Stomach (tissue), 9 donors: Measurements from ENCODE around the gene UQCRQ. TPM values are rescaled to one million over a fixed set of nuclear protein-coding genes. Genes with fewer than 3 reads are reported as not detected.
"Not testable (repeated sequence)": the region's sequence is repeated elsewhere in the genome, so short reads cannot be mapped to it uniquely, and the experiment has no call there.

Experiments used
- DNase-seq, 2 donors: peaks; one replicate each; pipeline versions ENCODE4 v3.0.0 to v3.0.0-alpha.2; 2013 to 2019
- H3K27ac ChIP-seq, 5 donors: fragments of 200-600 bp in 4 of 5; sonication (generic) in 4 of 5; one replicate each; pipeline ENCODE4 v1.5.1; 2013 to 2019; ENCODE audit warnings: mild to moderate bottlenecking in 1 of 5, moderate library complexity in 1 of 5
- H3K27me3 ChIP-seq, 3 donors: fragments of 200-600 bp; sonication (generic); one replicate each; pipeline ENCODE4 v1.5.1; 2017 to 2019; ENCODE audit warnings: mixed run types in 1 of 3
- H3K36me3 ChIP-seq, 4 donors: fragments of 200-600 bp; sonication (generic); 1 replicate in 3 of 4; 2 replicates in 1 of 4; pipeline ENCODE4 v1.5.1; 2016 to 2019
- H3K4me1 ChIP-seq, 4 donors: fragments of 200-600 bp; sonication (generic); one replicate each; pipeline ENCODE4 v1.5.1; 2016 to 2019
- H3K4me3 ChIP-seq, 4 donors: fragments of 200-600 bp; sonication (generic) in 3 of 4; one replicate each; pipeline ENCODE4 v1.5.1; 2016 to 2019; ENCODE audit warnings: mild to moderate bottlenecking in 1 of 4
- H3K9me3 ChIP-seq, 4 donors: fragments of 200-600 bp; sonication (generic); one replicate each; pipeline ENCODE4 v1.5.1; 2016 to 2019
- CTCF ChIP-seq, 7 experiments: fragments of 450-650 bp in 4 of 7; fragments of 200-600 bp in 3 of 7; sonication (generic) in 3 of 7; IDR thresholded peaks; one replicate each; pipeline ENCODE4 v1.5.1; 2016 to 2019; ENCODE audit warnings: antibody characterized with exemption in 7 of 7, control low read depth in 2 of 7, mild to moderate bottlenecking in 1 of 7
- EP300 ChIP-seq: sonication (generic); formaldehyde crosslinking; IDR thresholded peaks from one replicate; pipeline ENCODE4 v1.6.1; 2017; ENCODE audit warnings: antibody characterized with exemption
- POLR2A ChIP-seq, 4 donors: fragments of 450-650 bp; IDR thresholded peaks; one replicate each; pipeline ENCODE4 v1.6.1; 2016; ENCODE audit warnings: antibody characterized with exemption in 4 of 4, control low read depth in 2 of 4, mild to moderate bottlenecking in 1 of 4, moderate library complexity in 1 of 4
- POLR2AphosphoS5 ChIP-seq, 3 donors: sonication (generic); formaldehyde crosslinking; IDR thresholded peaks; one replicate each; pipeline ENCODE4 v1.6.1; 2016; ENCODE audit warnings: antibody characterized with exemption in 3 of 3
- WGBS, 5 donors: extraction: QIAGEN DNeasy Blood & Tissue Kit in 3 of 5; methylation state at CpG; one replicate each; pipeline versions ENCODE4 v1.1.5 to v1.1.7; 2013 to 2018; 5-methylcytosine and 5-hydroxymethylcytosine counted together
- intact Hi-C: fragments of 100-400 bp; cut with DNase I; formaldehyde crosslinking; loops from one replicate; pipeline ENCODE4 v1.15.1; 2023; ENCODE audit warnings: low total_unique reads
- polyA plus RNA-seq, 3 donors: library from polyadenylated mRNA; stranded (reverse); fragments of 200-250 nt; gene quantifications; one replicate each; pipeline ENCODE4 v1.2.3, GENCODE V29; 2013
- total RNA-seq, 5 donors: library from RNA; depleted of rRNA; stranded (reverse); fragments of >200 nt; gene quantifications; one replicate each; pipeline versions ENCODE4 v1.1.0 to v1.2.3, GENCODE V29; 2014 to 2016
- donor health status: healthy with polysubstance abuse.
- donor health status: Bipolar disorder and iron deficiency.
- donor health status: healthy.

The UQCRQ gene
- total and polyA plus RNA-seq, 8 donors: 66.5 to 603 (median 160) TPM

- Histone ChIP-seq H3K27ac (peak overlapping the region in 2 of 5 donors; percentile 18 to 52), H3K27me3 (no peaks in the 10 kb centered on the region), H3K4me3 (no peak overlapping the region), H3K4me1 (peaks cover 0 to 21% (median 14%) of the 10 kb centered on the region in 4 donors), H3K36me3 (no peaks in the 10 kb centered on the region), H3K9me3 (no peaks in the 10 kb centered on the region)
- DNase-seq: peak in 1 of 2 donors; percentile 39
- intact Hi-C loops: no loop called here
- 43 to 64% (median 61%) methylated on average over 3 of the region's 3 CpGs for WGBS, 5 donors
- peak in 1 of 3 donors; percentile 25 for TF ChIP-seq POLR2AphosphoS5 (IDR thresholded peaks at IDR 0.05)
- no peak for TF ChIP-seq CTCF (IDR thresholded peaks at IDR 0.05)
- TF ChIP-seq POLR2A (IDR thresholded peaks at IDR 0.05): no peak
Observed at GRCh38 chr5:132853323-132853722, 13.1 kb upstream of the UQCRQ start.

DNA sequence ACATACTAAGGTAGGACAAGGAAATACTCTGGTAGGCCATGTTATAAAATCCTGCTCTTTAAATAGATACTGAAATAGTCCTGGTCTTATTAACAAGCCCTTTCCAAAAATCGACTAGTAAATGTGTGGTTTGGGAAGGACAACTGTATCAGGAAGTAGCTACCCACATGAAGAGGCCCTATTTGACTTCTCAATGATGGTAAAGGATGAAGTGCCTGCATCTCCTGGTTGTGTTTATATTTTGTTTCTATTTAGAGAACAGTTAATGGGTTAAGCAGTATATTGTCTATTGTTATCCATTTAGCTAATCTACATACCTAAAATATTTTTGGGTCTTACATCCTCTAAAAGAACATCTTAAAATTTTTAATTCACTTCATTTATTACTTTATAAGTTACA is 12.7 kb upstream of the UQCRQ start:
- intact Hi-C loops: no loop called here
- TF ChIP-seq CTCF (IDR thresholded peaks at IDR 0.05) (no peak), POLR2AphosphoS5 (IDR thresholded peaks at IDR 0.05) (no peak), POLR2A (IDR thresholded peaks at IDR 0.05) (no peak), EP300 (no peak)
- DNase-seq: no peak
- 8 to 23% (median 20%) methylated on average over 1 of the region's 1 CpG for WGBS, 5 donors
- no peak overlapping the region for H3K4me3 ChIP-seq
- H3K9me3 ChIP-seq: no peaks in the 10 kb centered on the region
- H3K27ac ChIP-seq: peak overlapping the region in 2 of 5 donors; percentile 18 to 52
- no peaks in the 10 kb centered on the region for H3K36me3 ChIP-seq
- H3K4me1 ChIP-seq: peaks cover 0 to 21% (median 14%) of the 10 kb centered on the region in 4 donors
- H3K27me3 ChIP-seq: no peaks in the 10 kb centered on the region

DNA sequence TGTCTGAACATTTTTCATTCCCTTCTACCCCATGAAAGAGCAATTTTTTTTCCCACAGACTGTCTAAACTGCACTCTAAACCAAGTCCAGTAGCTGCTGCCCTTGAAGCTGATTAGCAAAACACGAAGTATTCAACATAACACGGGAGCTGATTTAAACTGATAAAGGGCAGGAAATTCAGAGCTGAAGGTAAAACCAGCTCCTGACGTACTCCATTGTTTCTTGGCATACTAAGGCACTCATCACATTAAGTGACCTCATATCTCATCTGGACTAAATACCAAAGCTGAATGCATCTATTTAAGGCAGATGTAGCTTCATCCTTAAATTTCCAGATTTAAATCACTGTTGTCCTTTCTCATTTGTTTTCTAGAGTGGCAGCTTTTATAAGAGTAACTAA is 12.1 kb upstream of the UQCRQ start:
- peak overlapping the region in 1 of 5 donors; percentile 52 for H3K27ac ChIP-seq
- WGBS, 5 donors: 16 to 28% (median 26%) methylated on average over 3 of the region's 3 CpGs
- intact Hi-C loops: no loop called here

DNA sequence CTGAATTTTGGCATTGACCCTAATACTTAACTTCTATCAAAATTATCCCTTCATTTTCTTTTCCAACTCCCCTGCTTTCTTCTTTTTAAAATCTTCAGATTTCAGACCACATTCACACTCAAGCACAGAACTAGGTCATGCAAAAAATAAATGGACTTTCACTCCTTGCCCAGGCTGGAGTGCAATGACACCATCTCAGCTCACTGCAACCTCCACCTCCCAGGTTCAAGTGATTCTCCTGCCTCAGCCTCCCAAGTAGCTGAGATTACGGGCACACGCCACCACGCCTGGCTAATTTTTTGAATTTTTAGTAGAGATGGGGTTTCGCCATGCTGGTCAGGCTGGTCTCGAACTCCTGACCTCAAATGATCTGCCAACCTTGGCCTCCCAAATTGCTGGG is 11.4 kb upstream of the UQCRQ start:
- H3K27me3 ChIP-seq, H3K9me3 ChIP-seq: not testable (repeated sequence)
- WGBS, 5 donors: 95 to 99% (median 98%) methylated on average over 5 of the region's 5 CpGs

More for the DNA sequence above, 12.1 kb upstream of the UQCRQ start:
- no peak overlapping the region for H3K4me3 ChIP-seq
- no peak for TF ChIP-seq POLR2A (IDR thresholded peaks at IDR 0.05)
- TF ChIP-seq POLR2AphosphoS5 (IDR thresholded peaks at IDR 0.05): peak in 1 of 3 donors; percentile 31
- no peaks in the 10 kb centered on the region for H3K27me3 ChIP-seq
- no peaks in the 10 kb centered on the region for H3K36me3 ChIP-seq
- peaks cover 0 to 21% (median 14%) of the 10 kb centered on the region in 4 donors for H3K4me1 ChIP-seq
- no peaks in the 10 kb centered on the region for H3K9me3 ChIP-seq
- peak in 1 of 2 donors; percentile 63 for DNase-seq

DNA sequence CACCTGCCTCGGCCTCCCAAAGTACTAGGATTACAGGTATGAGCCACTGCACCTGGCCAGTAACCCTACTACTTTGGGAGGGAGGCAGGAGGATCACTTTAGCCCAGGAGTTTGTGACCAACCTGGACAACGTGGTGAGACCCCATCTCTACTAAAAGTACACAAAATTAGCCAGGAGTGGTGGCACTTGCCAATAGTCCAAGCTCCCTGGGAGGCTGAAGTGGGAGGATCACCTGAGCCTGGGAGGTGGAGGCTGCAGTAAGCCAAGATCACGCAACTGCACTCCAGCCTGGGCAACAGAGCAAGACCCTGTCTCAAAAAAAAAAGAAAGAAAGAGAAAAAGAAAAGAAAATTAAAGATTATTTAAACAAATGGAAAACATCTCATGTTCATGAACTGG is 10.4 kb upstream of the UQCRQ start:
- Histone ChIP-seq H3K9me3 (no peaks in the 10 kb centered on the region), H3K27me3 (no peaks in the 10 kb centered on the region), H3K4me3 (no peak overlapping the region), H3K36me3 (no peaks in the 10 kb centered on the region), H3K4me1 (peaks cover 0 to 11% (median 9%) of the 10 kb centered on the region in 4 donors), H3K27ac (no peak overlapping the region)
- intact Hi-C loops: no loop called here
- no peak for DNase-seq
- TF ChIP-seq POLR2A (IDR thresholded peaks at IDR 0.05) (no peak), CTCF (IDR thresholded peaks at IDR 0.05) (no peak), EP300 (no peak), POLR2AphosphoS5 (IDR thresholded peaks at IDR 0.05) (no peak)
- WGBS, 5 donors: 81 to 100% (median 88%) methylated on average over 3 of the region's 3 CpGs

More for the DNA sequence above, 11.4 kb upstream of the UQCRQ start:
- H3K36me3 ChIP-seq, DNase-seq, intact Hi-C loops, H3K27ac ChIP-seq, H3K4me3 ChIP-seq: not testable (repeated sequence)
- H3K4me1 ChIP-seq: peaks cover 0 to 16% (median 12%) of the 10 kb centered on the region in 4 donors
